ENCODE results near the gene EMP1.

EMP1 gene

GRCh38 chr12:13243516-13244070, 47.1 kb downstream of the EMP1 start:
- Histone ChIP-seq H3K27me3 (ENCODE audit: control insufficient read depth, insufficient read depth, low read length) (no peaks in the 10 kb centered on the region), H3K27ac (ENCODE audit: low read length) (no peak overlapping the region), H3K36me3 (ENCODE audit: control insufficient read depth, insufficient read depth, low read length) (no peaks in the 10 kb centered on the region), H3K9me3 (ENCODE audit: control insufficient read depth, insufficient read depth, low read length) (no peaks in the 10 kb centered on the region), H3K4me3 (ENCODE audit: low read length) (no peak overlapping the region), H3K4me1 (ENCODE audit: control insufficient read depth, insufficient read depth, low read length) (no peaks in the 10 kb centered on the region)
- DNase-seq (ENCODE audit: low read depth, low spot score): no peak
- no CpG with 5 or more reads among the region's 1 CpG for WGBS (ENCODE audit: insufficient coverage, insufficient read length)

GRCh38 chr12:13247596-13247995, 51.1 kb downstream of the EMP1 start:
- Histone ChIP-seq H3K36me3 (ENCODE audit: control insufficient read depth, insufficient read depth, low read length) (no peaks in the 10 kb centered on the region), H3K27ac (ENCODE audit: low read length) (no peak overlapping the region), H3K9me3 (ENCODE audit: control insufficient read depth, insufficient read depth, low read length) (no peaks in the 10 kb centered on the region), H3K4me1 (ENCODE audit: control insufficient read depth, insufficient read depth, low read length) (no peaks in the 10 kb centered on the region), H3K4me3 (ENCODE audit: low read length) (no peak overlapping the region), H3K27me3 (ENCODE audit: control insufficient read depth, insufficient read depth, low read length) (no peaks in the 10 kb centered on the region)
- DNase-seq (ENCODE audit: low read depth, low spot score): no peak
- no CpG with 5 or more reads among the region's 3 CpGs for WGBS (ENCODE audit: insufficient coverage, insufficient read length)

- H3K36me3 ChIP-seq (ENCODE audit: control insufficient read depth, insufficient read depth, low read length): no peaks in the 10 kb centered on the region
- no peak overlapping the region for H3K27ac ChIP-seq (ENCODE audit: low read length)
- no peaks in the 10 kb centered on the region for H3K4me1 ChIP-seq (ENCODE audit: control insufficient read depth, insufficient read depth, low read length)
- WGBS (ENCODE audit: insufficient coverage, insufficient read length): no CpG with 5 or more reads among the region's 1 CpG
- H3K27me3 ChIP-seq (ENCODE audit: control insufficient read depth, insufficient read depth, low read length): no peaks in the 10 kb centered on the region
- no peak overlapping the region for H3K4me3 ChIP-seq (ENCODE audit: low read length)
- no peak for DNase-seq (ENCODE audit: low read depth, low spot score)
- no peaks in the 10 kb centered on the region for H3K9me3 ChIP-seq (ENCODE audit: control insufficient read depth, insufficient read depth, low read length)
Observed at GRCh38 chr12:13248964-13249363, 52.4 kb downstream of the EMP1 start.

- Histone ChIP-seq H3K36me3 (ENCODE audit: control insufficient read depth, insufficient read depth, low read length) (no peaks in the 10 kb centered on the region), H3K4me1 (ENCODE audit: control insufficient read depth, insufficient read depth, low read length) (no peaks in the 10 kb centered on the region), H3K27me3 (ENCODE audit: control insufficient read depth, insufficient read depth, low read length) (no peaks in the 10 kb centered on the region), H3K27ac (ENCODE audit: low read length) (no peak overlapping the region), H3K4me3 (ENCODE audit: low read length) (no peak overlapping the region), H3K9me3 (ENCODE audit: control insufficient read depth, insufficient read depth, low read length) (no peaks in the 10 kb centered on the region)
- DNase-seq (ENCODE audit: low read depth, low spot score): no peak
- WGBS (ENCODE audit: insufficient coverage, insufficient read length): no CpG with 5 or more reads among the region's 1 CpG
Observed at GRCh38 chr12:13250416-13250815, 53.9 kb downstream of the EMP1 start.

GRCh38 chr12:13251521-13251920, 55.0 kb downstream of the EMP1 start:
- no peaks in the 10 kb centered on the region for H3K36me3 ChIP-seq (ENCODE audit: control insufficient read depth, insufficient read depth, low read length)
- peaks cover under 1% of the 10 kb centered on the region; the same call in 1 of the 2 replicates for H3K4me1 ChIP-seq (ENCODE audit: control insufficient read depth, insufficient read depth, low read length)
- H3K27ac ChIP-seq (ENCODE audit: low read length): no peak overlapping the region
- WGBS (ENCODE audit: insufficient coverage, insufficient read length): no CpG with 5 or more reads among the region's 5 CpGs
- no peaks in the 10 kb centered on the region for H3K9me3 ChIP-seq (ENCODE audit: control insufficient read depth, insufficient read depth, low read length)
- H3K4me3 ChIP-seq (ENCODE audit: low read length): no peak overlapping the region
- no peak for DNase-seq (ENCODE audit: low read depth, low spot score)
- H3K27me3 ChIP-seq (ENCODE audit: control insufficient read depth, insufficient read depth, low read length): no peaks in the 10 kb centered on the region

GRCh38 chr12:13252024-13252423, 55.5 kb downstream of the EMP1 start:
- H3K4me1 ChIP-seq (ENCODE audit: control insufficient read depth, insufficient read depth, low read length): peaks cover 3% of the 10 kb centered on the region
- no peak overlapping the region for H3K27ac ChIP-seq (ENCODE audit: low read length)
- DNase-seq (ENCODE audit: low read depth, low spot score): no peak
- H3K4me3 ChIP-seq (ENCODE audit: low read length): no peak overlapping the region
- H3K36me3 ChIP-seq (ENCODE audit: control insufficient read depth, insufficient read depth, low read length): no peaks in the 10 kb centered on the region
- no peaks in the 10 kb centered on the region for H3K27me3 ChIP-seq (ENCODE audit: control insufficient read depth, insufficient read depth, low read length)
- no peaks in the 10 kb centered on the region for H3K9me3 ChIP-seq (ENCODE audit: control insufficient read depth, insufficient read depth, low read length)

GRCh38 chr12:13252616-13253015, 56.1 kb downstream of the EMP1 start:
- Histone ChIP-seq H3K27ac (ENCODE audit: low read length) (no peak overlapping the region), H3K27me3 (ENCODE audit: control insufficient read depth, insufficient read depth, low read length) (no peaks in the 10 kb centered on the region), H3K9me3 (ENCODE audit: control insufficient read depth, insufficient read depth, low read length) (no peaks in the 10 kb centered on the region), H3K36me3 (ENCODE audit: control insufficient read depth, insufficient read depth, low read length) (no peaks in the 10 kb centered on the region), H3K4me3 (ENCODE audit: low read length) (no peak overlapping the region), H3K4me1 (ENCODE audit: control insufficient read depth, insufficient read depth, low read length) (peaks cover 3% of the 10 kb centered on the region)
- no CpG with 5 or more reads among the region's 3 CpGs for WGBS (ENCODE audit: insufficient coverage, insufficient read length)
- DNase-seq (ENCODE audit: low read depth, low spot score): no peak

GRCh38 chr12:13253966-13254760, 57.6 kb downstream of the EMP1 start:
- Histone ChIP-seq H3K9me3 (ENCODE audit: control insufficient read depth, insufficient read depth, low read length) (no peaks in the 10 kb centered on the region), H3K27me3 (ENCODE audit: control insufficient read depth, insufficient read depth, low read length) (no peaks in the 10 kb centered on the region), H3K4me3 (ENCODE audit: low read length) (no peak overlapping the region), H3K4me1 (ENCODE audit: control insufficient read depth, insufficient read depth, low read length) (peaks cover 3% of the 10 kb centered on the region), H3K36me3 (ENCODE audit: control insufficient read depth, insufficient read depth, low read length) (no peaks in the 10 kb centered on the region), H3K27ac (ENCODE audit: low read length) (no peak overlapping the region)
- WGBS (ENCODE audit: insufficient coverage, insufficient read length): no CpG with 5 or more reads among the region's 7 CpGs
- DNase-seq (ENCODE audit: low read depth, low spot score): no peak

- H3K4me1 ChIP-seq (ENCODE audit: control insufficient read depth, insufficient read depth, low read length): peaks cover 3% of the 10 kb centered on the region
- no CpG with 5 or more reads among the region's 18 CpGs for WGBS (ENCODE audit: insufficient coverage, insufficient read length)
- no peak overlapping the region for H3K27ac ChIP-seq (ENCODE audit: low read length)
- H3K9me3 ChIP-seq (ENCODE audit: control insufficient read depth, insufficient read depth, low read length): no peaks in the 10 kb centered on the region
- no peak overlapping the region for H3K4me3 ChIP-seq (ENCODE audit: low read length)
- no peaks in the 10 kb centered on the region for H3K27me3 ChIP-seq (ENCODE audit: control insufficient read depth, insufficient read depth, low read length)
- DNase-seq (ENCODE audit: low read depth, low spot score): peak; percentile 97
- no peaks in the 10 kb centered on the region for H3K36me3 ChIP-seq (ENCODE audit: control insufficient read depth, insufficient read depth, low read length)
Observed at GRCh38 chr12:13255792-13256691, 59.5 kb downstream of the EMP1 start.

GRCh38 chr12:13256692-13257045, 60.1 kb downstream of the EMP1 start:
- H3K27ac ChIP-seq (ENCODE audit: low read length): no peak overlapping the region
- WGBS (ENCODE audit: insufficient coverage, insufficient read length): no CpG with 5 or more reads among the region's 4 CpGs

More at GRCh38 chr12:13256692-13257045, 60.1 kb downstream of the EMP1 start:
- Histone ChIP-seq H3K4me1 (ENCODE audit: control insufficient read depth, insufficient read depth, low read length) (peaks cover 3% of the 10 kb centered on the region), H3K27me3 (ENCODE audit: control insufficient read depth, insufficient read depth, low read length) (no peaks in the 10 kb centered on the region), H3K9me3 (ENCODE audit: control insufficient read depth, insufficient read depth, low read length) (no peaks in the 10 kb centered on the region), H3K36me3 (ENCODE audit: control insufficient read depth, insufficient read depth, low read length) (no peaks in the 10 kb centered on the region), H3K4me3 (ENCODE audit: low read length) (no peak overlapping the region)
- no peak for DNase-seq (ENCODE audit: low read depth, low spot score)

Measured in iPS DF 6.9 (cell line).